Kidney epithelial cell (primary cell): ENCODE measurements around the gene WNT10A. TPM values are rescaled to one million over a fixed set of nuclear protein-coding genes. Genes with fewer than 3 reads are reported as not detected.

ENCODE experiments used
- DNase-seq: peaks from one replicate; pipeline ENCODE4 v3.0.0-alpha.2; 2010; ENCODE audit warnings: low read depth
- H3K27me3 ChIP-seq: 2 replicates; pipeline ENCODE4 v1.6.0; 2011; ENCODE audit warnings: low read length; ENCODE audit not compliant: control insufficient read depth, insufficient read depth
- H3K36me3 ChIP-seq: 2 replicates; pipeline ENCODE4 v1.5.1; 2011; ENCODE audit warnings: low read length; ENCODE audit not compliant: control insufficient read depth, insufficient read depth
- H3K4me3 ChIP-seq: 2 replicates; pipeline ENCODE4 v1.5.1; 2011; ENCODE audit warnings: low read depth, mild to moderate bottlenecking, control low read depth, low read length
- CTCF ChIP-seq: IDR thresholded peaks from 2 replicates; pipeline ENCODE4 v1.5.1; 2011; ENCODE audit warnings: mild to moderate bottlenecking, moderate library complexity, low read length, control low read depth, inconsistent platforms; ENCODE audit not compliant: insufficient read depth, poor library complexity, severe bottlenecking
- total RNA-seq: library from RNA; depleted of rRNA; stranded (reverse); fragments of >200 nt; gene quantifications from 2 replicates; pipeline ENCODE4 v1.2.3, GENCODE V29; 2015

WNT10A gene
- total RNA-seq, 1 donor from 2014 or later, result 7.1 TPM

- Histone ChIP-seq H3K36me3 (no peaks in the 10 kb centered on the region), H3K4me3 (no peak overlapping the region), H3K27me3 (peaks cover 17% of the 10 kb centered on the region)
- no peak for TF ChIP-seq CTCF
- no peak for DNase-seq
These were observed 14.7 kb downstream of the WNT10A start for GRCh38 chr2:218895326-218895725.

GRCh38 chr2:218895759-218896500, 15.3 kb downstream of the WNT10A start:
- no peaks in the 10 kb centered on the region for H3K36me3 ChIP-seq
- no peak for TF ChIP-seq CTCF
- H3K27me3 ChIP-seq, result peaks cover 19% of the 10 kb centered on the region
- DNase-seq, result no peak
- no peak overlapping the region for H3K4me3 ChIP-seq

- DNase-seq, result peak; percentile 72
- Histone ChIP-seq H3K36me3 (no peaks in the 10 kb centered on the region), H3K27me3 (peaks cover 19% of the 10 kb centered on the region), H3K4me3 (peak overlapping the region; percentile 22)
- peak; percentile 12 for TF ChIP-seq CTCF
These were observed 16.1 kb downstream of the WNT10A start for GRCh38 chr2:218896501-218897393.

- Histone ChIP-seq H3K36me3 (no peaks in the 10 kb centered on the region), H3K27me3 (peaks cover 16% of the 10 kb centered on the region), H3K4me3 (peak overlapping the region; percentile 22)
- DNase-seq, result no peak
- TF ChIP-seq CTCF, result no peak
These were observed 16.9 kb downstream of the WNT10A start for GRCh38 chr2:218897394-218898108.

- Histone ChIP-seq H3K36me3 (no peaks in the 10 kb centered on the region), H3K27me3 (peaks cover 12% of the 10 kb centered on the region), H3K4me3 (no peak overlapping the region)
- no peak for DNase-seq
- peak; percentile 99 for TF ChIP-seq CTCF
These were observed 17.6 kb downstream of the WNT10A start for GRCh38 chr2:218898109-218898878.
